Right lobe of liver (tissue), 6 donors: Measurements from ENCODE around the gene ZNF521. TPM values are rescaled to one million over a fixed set of nuclear protein-coding genes. Genes with fewer than 3 reads are reported as not detected.

ENCODE experiments used
- ATAC-seq, 4 donors: fragments of 200-7000 bp; cut with Tn5 transposase; one replicate each; pipeline ENCODE4 v1.9.1; 2020; ENCODE audit warnings: mild to moderate bottlenecking in 4 of 4, moderate library complexity in 4 of 4
- DNase-seq, 3 donors: peaks; one replicate each; pipeline ENCODE4 v3.0.0-alpha.2; 2020
- H3K27ac ChIP-seq, 3 donors: fragments of 200-600 bp; one replicate each; pipeline ENCODE4 v1.8.0; 2022
- H3K27me3 ChIP-seq, 2 donors: fragments of 200-600 bp; one replicate each; pipeline ENCODE4 v1.8.0; 2022
- H3K36me3 ChIP-seq, 4 donors: fragments of 200-600 bp; sonication (generic) in 1 of 4; one replicate each; pipeline versions ENCODE4 v1.5.1 to v1.8.0; 2017 to 2022; ENCODE audit warnings: control low read depth in 1 of 4
- H3K4me1 ChIP-seq, 4 donors: fragments of 200-600 bp; sonication (generic) in 1 of 4; one replicate each; pipeline versions ENCODE4 v1.5.1 to v1.8.0; 2017 to 2022; ENCODE audit warnings: control low read depth in 1 of 4
- H3K4me3 ChIP-seq, 3 donors: fragments of 200-600 bp; one replicate each; pipeline ENCODE4 v1.8.0; 2022
- H3K9me3 ChIP-seq, 4 donors: fragments of 200-600 bp; sonication (generic) in 1 of 4; one replicate each; pipeline versions ENCODE4 v1.5.1 to v1.8.0; 2017 to 2022; ENCODE audit warnings: control low read depth in 1 of 4
- POLR2A ChIP-seq: fragments of 450-650 bp; IDR thresholded peaks from one replicate; pipeline ENCODE4 v1.6.1; 2017; ENCODE audit warnings: antibody characterized with exemption, mild to moderate bottlenecking
- WGBS: methylation state at CpG from one replicate; pipeline ENCODE4 v1.1.6; 2018; ENCODE audit warnings: low coverage, low lambda C conversion rate; ENCODE audit not compliant: insufficient coverage; ENCODE audit errors: missing lambda C conversion rate; 5-methylcytosine and 5-hydroxymethylcytosine counted together
- intact Hi-C, 2 donors: fragments of 100-400 bp; cut with DNase I; formaldehyde crosslinking; loops; one replicate each; pipeline versions ENCODE4 v1.11.2 to v1.14.1; 2022
- total RNA-seq, 6 experiments: library from RNA; depleted of rRNA in 2 of 6; stranded (reverse); fragments of >200 nt in 2 of 6; fragmentation: NEBNext Ultra II Directional in 3 of 6; extraction: Animal tissue kit (Norgen Biotek cat#: 25700) in 3 of 6; gene quantifications; one replicate each; pipeline versions ENCODE4 v1.1.0 to v1.2.4, GENCODE V29; 2016 to 2023
- TF ChIP-seq, protein P1 (sequence below), 4 donors: fragments of 200-600 bp in 3 of 4; fragments of 450-650 bp in 1 of 4; IDR thresholded peaks; one replicate each; pipeline versions ENCODE4 v1.5.1 to v1.8.0; 2016 to 2022; ENCODE audit warnings: antibody characterized with exemption in 4 of 4, mild to moderate bottlenecking in 2 of 4
- donor health status: DM: no; HTN: yes; CAD: no.
- donor health status: DM: no; HTN: no; CAD: no.
- donor health status: DM: no; HTN: no; CAD: no.
- donor health status: DM: no; HTN: yes; CAD: no.
- donor health status: DM: no; HTN: yes; CAD: no.

Gene ZNF521
- total RNA-seq, 6 experiments from 2014 or later, result 0.31 to 2.9 (median 1.3) TPM

DNA sequence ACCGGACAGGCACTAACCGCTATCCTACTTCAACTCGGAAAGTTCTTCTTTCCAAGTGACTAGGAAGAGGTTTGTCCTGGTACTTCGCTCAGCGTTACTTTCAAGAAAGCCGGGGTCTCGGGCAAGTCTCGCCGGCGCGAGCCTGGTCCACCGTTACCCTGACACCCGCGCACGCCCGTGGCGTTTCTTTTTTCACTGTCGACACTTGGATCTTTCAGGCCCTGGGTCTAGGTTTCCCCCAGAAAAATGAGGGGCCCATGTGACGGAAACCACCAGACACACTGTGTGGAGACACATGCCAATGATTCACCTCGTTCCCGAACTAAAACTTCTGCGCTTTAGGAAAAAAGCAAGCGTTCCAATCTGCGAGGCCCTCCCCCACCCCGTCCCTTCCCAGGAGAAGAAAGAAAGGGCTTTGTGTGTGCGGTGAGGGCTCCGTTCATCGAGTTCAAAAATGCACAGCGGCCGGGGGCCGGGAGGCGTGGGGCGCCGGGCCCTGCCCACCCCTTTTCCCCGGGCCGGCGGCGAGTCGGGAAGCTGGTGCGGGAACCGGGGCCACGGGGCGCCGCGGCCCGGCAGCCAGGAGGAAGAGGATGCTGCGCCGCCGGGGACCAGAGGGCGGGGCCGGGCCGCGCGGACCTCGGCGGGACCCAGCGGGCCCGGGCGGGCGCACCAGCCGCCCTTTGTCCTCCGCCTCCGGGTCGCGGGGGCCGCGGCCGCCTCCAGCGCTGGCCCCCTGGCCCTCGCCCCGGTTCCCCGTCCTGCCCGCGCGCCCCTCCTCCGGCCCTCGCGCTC, 2.6 kb downstream of the ZNF521 start:
- WGBS, result 5% methylated on average over 25 of the region's 78 CpGs
- DNase-seq, result peak in 1 of 3 donors; percentile 33

DNA sequence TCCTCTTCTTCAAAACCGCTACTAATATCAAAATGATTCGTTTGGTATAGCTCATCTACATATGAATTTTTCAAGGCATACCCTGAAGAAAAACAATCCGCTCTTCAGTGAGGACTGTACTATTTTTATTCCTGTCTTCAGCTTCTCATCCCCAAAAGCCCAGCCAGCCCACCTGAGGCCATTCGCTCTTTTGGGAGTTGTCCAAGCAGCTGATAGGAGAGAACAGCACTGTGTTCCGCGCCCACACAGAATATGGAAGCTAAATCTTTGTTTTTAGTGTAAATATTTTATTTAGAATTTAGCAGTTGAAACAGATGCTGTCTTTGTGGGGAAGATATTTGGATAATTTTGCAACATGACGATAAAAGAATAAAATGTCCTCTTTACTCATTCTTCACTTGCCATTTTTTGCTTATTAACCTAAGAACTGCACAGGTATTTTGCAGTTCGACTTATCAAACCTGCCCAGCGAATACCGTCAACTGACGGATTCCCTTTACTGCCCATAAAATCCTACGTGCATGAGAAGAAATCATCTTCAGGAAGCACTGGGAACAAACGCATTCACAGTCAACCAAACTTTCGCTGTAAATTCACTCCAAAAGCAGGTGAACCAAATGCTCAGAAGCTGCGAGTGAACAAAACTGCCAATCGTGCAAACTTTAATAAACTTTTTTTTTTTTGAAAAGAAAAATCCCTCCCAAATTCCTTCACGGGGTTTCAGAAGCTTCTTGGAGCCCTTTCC, 3.4 kb downstream of the ZNF521 start:
- ATAC-seq, result no peak
- DNase-seq, result no peak
- intact Hi-C loops, result no loop called here
- no peak overlapping the region for H3K27ac ChIP-seq
- H3K4me3 ChIP-seq, result peak overlapping the region in 2 of 3 donors; percentile 25 to 61
- TF ChIP-seq, protein P1, sequence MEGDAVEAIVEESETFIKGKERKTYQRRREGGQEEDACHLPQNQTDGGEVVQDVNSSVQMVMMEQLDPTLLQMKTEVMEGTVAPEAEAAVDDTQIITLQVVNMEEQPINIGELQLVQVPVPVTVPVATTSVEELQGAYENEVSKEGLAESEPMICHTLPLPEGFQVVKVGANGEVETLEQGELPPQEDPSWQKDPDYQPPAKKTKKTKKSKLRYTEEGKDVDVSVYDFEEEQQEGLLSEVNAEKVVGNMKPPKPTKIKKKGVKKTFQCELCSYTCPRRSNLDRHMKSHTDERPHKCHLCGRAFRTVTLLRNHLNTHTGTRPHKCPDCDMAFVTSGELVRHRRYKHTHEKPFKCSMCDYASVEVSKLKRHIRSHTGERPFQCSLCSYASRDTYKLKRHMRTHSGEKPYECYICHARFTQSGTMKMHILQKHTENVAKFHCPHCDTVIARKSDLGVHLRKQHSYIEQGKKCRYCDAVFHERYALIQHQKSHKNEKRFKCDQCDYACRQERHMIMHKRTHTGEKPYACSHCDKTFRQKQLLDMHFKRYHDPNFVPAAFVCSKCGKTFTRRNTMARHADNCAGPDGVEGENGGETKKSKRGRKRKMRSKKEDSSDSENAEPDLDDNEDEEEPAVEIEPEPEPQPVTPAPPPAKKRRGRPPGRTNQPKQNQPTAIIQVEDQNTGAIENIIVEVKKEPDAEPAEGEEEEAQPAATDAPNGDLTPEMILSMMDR (IDR thresholded peaks at IDR 0.05), result no peak
- no peak for TF ChIP-seq POLR2A
- no peaks in the 10 kb centered on the region for H3K9me3 ChIP-seq
- 31% methylated on average over 17 of the region's 17 CpGs for WGBS
- no peaks in the 10 kb centered on the region for H3K36me3 ChIP-seq
- H3K4me1 ChIP-seq, result peaks cover 0 to 14% (median 3%) of the 10 kb centered on the region in 4 donors
- peaks cover 0 to 19% of the 10 kb centered on the region in 2 donors for H3K27me3 ChIP-seq

More for the DNA sequence above, 2.6 kb downstream of the ZNF521 start:
- H3K4me3 ChIP-seq, result peak overlapping the region in 2 of 3 donors; percentile 25 to 61
- H3K4me1 ChIP-seq, result peaks cover 0 to 14% (median 3%) of the 10 kb centered on the region in 4 donors
- H3K27me3 ChIP-seq, result peaks cover 0 to 19% of the 10 kb centered on the region in 2 donors
- H3K9me3 ChIP-seq, result no peaks in the 10 kb centered on the region
- no peak for TF ChIP-seq POLR2A
- TF ChIP-seq, protein P1 (IDR thresholded peaks at IDR 0.05), result no peak
- no peaks in the 10 kb centered on the region for H3K36me3 ChIP-seq
- peak; percentile 31 to 58 (median 40) for ATAC-seq
- intact Hi-C loops, result no loop called here
- peak overlapping the region in 1 of 3 donors; percentile 72 for H3K27ac ChIP-seq

DNA sequence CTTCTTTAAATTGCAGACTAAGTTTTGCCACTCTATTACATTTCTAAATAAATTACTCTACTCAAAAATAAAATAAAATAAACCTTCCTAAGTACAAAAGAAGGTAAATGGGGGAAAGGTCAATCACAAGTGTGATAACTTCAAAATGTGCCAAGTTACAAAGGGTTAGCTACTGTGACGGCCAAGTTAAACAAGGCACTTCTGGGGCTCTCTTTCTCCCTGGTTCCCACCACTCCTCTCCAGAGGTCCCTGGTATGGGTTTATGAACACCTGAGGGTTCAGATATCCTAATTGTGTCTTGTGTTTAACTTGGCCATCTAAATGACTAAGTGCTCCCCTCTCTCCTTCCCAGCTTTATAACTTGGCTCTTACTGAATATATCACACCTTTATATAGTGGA, 5.4 kb downstream of the ZNF521 start:
- intact Hi-C loops, result no loop called here
- H3K27ac ChIP-seq, result no peak overlapping the region
- no peak overlapping the region for H3K4me3 ChIP-seq
- no peaks in the 10 kb centered on the region for H3K9me3 ChIP-seq
- 22% methylated on average over 1 of the region's 1 CpG for WGBS
- ATAC-seq, result no peak
- DNase-seq, result no peak
- H3K4me1 ChIP-seq, result peaks cover 0 to 14% (median 3%) of the 10 kb centered on the region in 4 donors
- TF ChIP-seq, protein P1 (IDR thresholded peaks at IDR 0.05), result no peak
- TF ChIP-seq POLR2A, result no peak
- H3K36me3 ChIP-seq, result no peaks in the 10 kb centered on the region
- H3K27me3 ChIP-seq, result peaks cover 0 to 19% of the 10 kb centered on the region in 2 donors

DNA sequence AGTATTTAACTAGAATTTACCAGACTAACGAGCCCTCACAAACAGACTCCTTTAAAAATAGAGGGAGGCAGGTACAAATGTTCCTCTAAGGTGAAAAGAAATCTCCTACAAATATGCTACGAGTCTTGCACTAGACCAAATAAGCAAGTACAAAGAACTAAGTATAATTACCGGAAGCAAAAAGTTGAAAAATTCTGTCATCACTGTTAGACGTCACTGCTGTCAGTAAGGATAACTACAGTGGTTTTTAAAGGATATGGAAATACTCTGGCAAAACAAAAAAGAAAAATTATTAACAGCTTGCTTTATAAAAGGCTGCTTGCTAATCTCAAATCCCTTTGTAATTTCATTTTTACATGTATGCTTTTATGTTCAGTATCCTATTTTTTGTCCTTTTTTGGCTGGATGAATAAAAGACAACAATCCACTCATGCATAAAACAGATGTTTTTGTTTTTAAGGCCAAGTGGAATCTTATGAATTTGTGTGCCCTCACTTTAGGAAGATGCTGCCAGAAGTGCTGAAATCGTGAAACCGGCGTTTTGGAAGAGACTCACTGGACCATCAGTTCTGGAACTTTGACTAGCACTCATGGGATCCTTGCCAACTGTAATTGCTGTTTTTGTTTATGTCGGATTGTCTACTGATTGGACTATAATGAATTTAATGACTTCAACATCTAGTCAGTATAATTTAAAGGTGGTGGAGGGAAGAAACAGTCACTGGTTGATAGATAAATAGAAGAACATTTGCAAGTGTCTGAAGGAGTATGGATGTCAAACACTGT, 6.7 kb downstream of the ZNF521 start:
- Histone ChIP-seq H3K4me1 (peaks cover 0 to 2% (median under 1%) of the 10 kb centered on the region in 4 donors), H3K36me3 (no peaks in the 10 kb centered on the region), H3K27ac (no peak overlapping the region), H3K9me3 (no peaks in the 10 kb centered on the region), H3K27me3 (peaks cover 0 to 15% of the 10 kb centered on the region in 2 donors), H3K4me3 (no peak overlapping the region)
- no peak for DNase-seq
- TF ChIP-seq, protein P1 (IDR thresholded peaks at IDR 0.05), result no peak
- TF ChIP-seq POLR2A, result no peak
- intact Hi-C loops, result no loop called here
- WGBS, result 49% methylated on average over 8 of the region's 8 CpGs
- no peak for ATAC-seq
